Measurements from ENCODE around the gene IL7R.
"Not testable (repeated sequence)": the region's sequence is repeated elsewhere in the genome, so short reads cannot be mapped to it uniquely, and the experiment has no call there.

IL7R gene

DNA sequence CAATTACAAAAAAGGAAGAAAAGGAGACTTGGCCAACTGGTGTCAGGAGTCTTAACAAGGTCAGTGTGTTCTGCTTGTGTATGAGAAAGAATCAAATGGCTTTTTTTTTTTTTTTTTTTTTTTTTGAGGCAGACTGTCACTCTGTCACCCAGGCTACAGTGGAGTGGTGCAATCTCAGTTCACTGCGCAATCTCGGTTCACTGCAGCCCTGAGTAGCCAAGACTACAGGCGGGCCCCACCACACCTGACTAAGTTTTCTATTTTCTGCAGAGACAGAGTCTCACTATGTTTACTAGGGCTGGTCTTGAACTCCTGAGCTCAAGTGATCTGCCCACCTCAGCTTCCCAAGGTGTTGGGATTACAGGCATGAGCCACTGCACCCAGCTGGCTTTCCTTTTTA is 3.1 kb upstream of the IL7R start:
- H2BK15ac ChIP-seq (ENCODE audit: low read length), result no peak overlapping the region
- H2AK5ac ChIP-seq (ENCODE audit: low read depth, low read length), result no peak overlapping the region
- H3K23ac ChIP-seq (ENCODE audit: low read depth, low read length, poor library complexity), result no peak overlapping the region
- H3K4me1 ChIP-seq (ENCODE audit: control insufficient read depth in 2 of 2, insufficient read depth in 1 of 2, low read depth in 1 of 2, low read length in 2 of 2), result no peaks in the 10 kb centered on the region
- H3K36me3 ChIP-seq (replicated peaks in 1 of 2; ENCODE audit: control insufficient read depth in 2 of 2, insufficient read depth in 2 of 2, low read length in 2 of 2), result no peaks in the 10 kb centered on the region
- no peak overlapping the region for H3K18ac ChIP-seq (ENCODE audit: low read length)
- H3K9ac ChIP-seq (ENCODE audit: low read depth, low read length, poor library complexity), result no peak overlapping the region
- no peak for DNase-seq (ENCODE audit: low spot score)
- H3K27ac ChIP-seq (replicated peaks; ENCODE audit: low read length), result no peak overlapping the region
- H3K14ac ChIP-seq (ENCODE audit: low read length), result no peak overlapping the region
- no peaks in the 10 kb centered on the region for H3K9me3 ChIP-seq (replicated peaks in 1 of 2; ENCODE audit: control insufficient read depth in 2 of 2, insufficient read depth in 1 of 2, low read depth in 1 of 2, low read length in 2 of 2)
- H2AFZ ChIP-seq (ENCODE audit: low read length), result no peak overlapping the region
- H3K27me3 ChIP-seq (ENCODE audit: control insufficient read depth in 3 of 3, insufficient read depth in 3 of 3, low read depth in 1 of 3, low read length in 3 of 3), result peaks cover 0 to 18% (median 0%) of the 10 kb centered on the region in 3 experiments
- H2BK5ac ChIP-seq (ENCODE audit: low read length), result no peak overlapping the region
- no peak overlapping the region for H3K4ac ChIP-seq (ENCODE audit: low read length)
- no peaks in the 10 kb centered on the region for H3K79me1 ChIP-seq (ENCODE audit: low read depth, low read length)
- H3K4me2 ChIP-seq (ENCODE audit: insufficient read depth, low read length, poor library complexity, severe bottlenecking), result no peak overlapping the region
- H3K4me3 ChIP-seq (ENCODE audit: low read length in 2 of 2), result no peak overlapping the region
- no peak overlapping the region for H2BK12ac ChIP-seq (ENCODE audit: low read length)
- no peak overlapping the region for H4K91ac ChIP-seq (ENCODE audit: low read depth, low read length, poor library complexity)
- WGBS, 2 donors (ENCODE audit: extremely low coverage in 2 of 2, insufficient read length in 2 of 2, insufficient replicate concordance in 1 of 2), result no CpG with 5 or more reads among the region's 3 CpGs
- no peak overlapping the region for H4K8ac ChIP-seq (ENCODE audit: low read depth, low read length)
- no peak overlapping the region for H2BK120ac ChIP-seq (ENCODE audit: low read depth, low read length)

GRCh38 chr5:35854248-35854647 is 2.4 kb upstream of the IL7R start:
- H3K36me3 ChIP-seq (replicated peaks in 1 of 2; ENCODE audit: control insufficient read depth in 2 of 2, insufficient read depth in 2 of 2, low read length in 2 of 2), result no peaks in the 10 kb centered on the region
- no peak overlapping the region for H2BK120ac ChIP-seq (ENCODE audit: low read depth, low read length)
- H3K4me3 ChIP-seq (ENCODE audit: low read length in 2 of 2), result no peak overlapping the region
- H3K27me3 ChIP-seq (ENCODE audit: control insufficient read depth in 3 of 3, insufficient read depth in 3 of 3, low read depth in 1 of 3, low read length in 3 of 3), result peaks cover 0 to 18% (median 0%) of the 10 kb centered on the region in 3 experiments
- H4K91ac ChIP-seq (ENCODE audit: low read depth, low read length, poor library complexity), result no peak overlapping the region
- H2AK5ac ChIP-seq (ENCODE audit: low read depth, low read length), result no peak overlapping the region
- H3K14ac ChIP-seq (ENCODE audit: low read length), result no peak overlapping the region
- H2BK5ac ChIP-seq (ENCODE audit: low read length), result no peak overlapping the region
- H3K79me1 ChIP-seq (ENCODE audit: low read depth, low read length), result no peaks in the 10 kb centered on the region
- no peak overlapping the region for H2BK15ac ChIP-seq (ENCODE audit: low read length)
- H3K9ac ChIP-seq (ENCODE audit: low read depth, low read length, poor library complexity), result no peak overlapping the region
- H3K4me1 ChIP-seq (ENCODE audit: control insufficient read depth in 2 of 2, insufficient read depth in 1 of 2, low read depth in 1 of 2, low read length in 2 of 2), result peaks cover 0 to 2% of the 10 kb centered on the region in 2 donors
- no peaks in the 10 kb centered on the region for H3K9me3 ChIP-seq (replicated peaks in 1 of 2; ENCODE audit: control insufficient read depth in 2 of 2, insufficient read depth in 1 of 2, low read depth in 1 of 2, low read length in 2 of 2)
- no peak overlapping the region for H3K4me2 ChIP-seq (ENCODE audit: insufficient read depth, low read length, poor library complexity, severe bottlenecking)
- WGBS, 2 donors (ENCODE audit: extremely low coverage in 2 of 2, insufficient read length in 2 of 2, insufficient replicate concordance in 1 of 2), result no CpG with 5 or more reads among the region's 1 CpG
- no peak overlapping the region for H3K18ac ChIP-seq (ENCODE audit: low read length)
- no peak overlapping the region for H2BK12ac ChIP-seq (ENCODE audit: low read length)
- H2AFZ ChIP-seq (ENCODE audit: low read length), result no peak overlapping the region
- no peak for DNase-seq (ENCODE audit: low spot score)
- H3K23ac ChIP-seq (ENCODE audit: low read depth, low read length, poor library complexity), result no peak overlapping the region
- no peak overlapping the region for H4K8ac ChIP-seq (ENCODE audit: low read depth, low read length)
- no peak overlapping the region for H3K27ac ChIP-seq (replicated peaks; ENCODE audit: low read length)
- no peak overlapping the region for H3K4ac ChIP-seq (ENCODE audit: low read length)

DNA sequence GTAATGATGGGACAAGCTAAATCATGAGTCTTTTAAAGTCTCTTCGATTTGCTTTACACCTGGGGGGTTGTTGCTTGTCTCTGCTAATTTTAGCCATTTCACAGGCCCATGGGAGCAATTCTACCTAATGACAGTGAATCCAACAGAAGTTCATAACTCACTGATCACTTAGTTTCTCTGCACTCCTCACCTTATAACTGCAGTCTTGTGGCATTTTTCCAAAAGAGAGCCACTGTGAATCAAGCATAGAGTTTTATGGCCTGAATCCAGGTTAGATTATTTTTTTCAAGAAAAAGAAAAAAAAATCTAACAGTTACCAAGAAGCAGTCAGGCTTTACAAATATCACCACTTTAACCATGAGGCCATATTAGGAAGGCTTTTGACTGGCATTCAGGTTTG is 1.5 kb upstream of the IL7R start:
- DNase-seq (ENCODE audit: low spot score), result no peak
- H3K36me3 ChIP-seq (replicated peaks in 1 of 2; ENCODE audit: control insufficient read depth in 2 of 2, insufficient read depth in 2 of 2, low read length in 2 of 2), result no peaks in the 10 kb centered on the region
- no peak overlapping the region for H2BK5ac ChIP-seq (ENCODE audit: low read length)
- no peak overlapping the region for H2BK120ac ChIP-seq (ENCODE audit: low read depth, low read length)
- peaks cover 0 to 6% of the 10 kb centered on the region in 2 donors for H3K4me1 ChIP-seq (ENCODE audit: control insufficient read depth in 2 of 2, insufficient read depth in 1 of 2, low read depth in 1 of 2, low read length in 2 of 2)
- H3K14ac ChIP-seq (ENCODE audit: low read length), result no peak overlapping the region
- no peak overlapping the region for H3K9ac ChIP-seq (ENCODE audit: low read depth, low read length, poor library complexity)
- H4K8ac ChIP-seq (ENCODE audit: low read depth, low read length), result no peak overlapping the region
- H3K4me3 ChIP-seq (ENCODE audit: low read length in 2 of 2), result no peak overlapping the region
- H3K23ac ChIP-seq (ENCODE audit: low read depth, low read length, poor library complexity), result no peak overlapping the region
- H4K91ac ChIP-seq (ENCODE audit: low read depth, low read length, poor library complexity), result no peak overlapping the region
- no peak overlapping the region for H2BK12ac ChIP-seq (ENCODE audit: low read length)
- no peak overlapping the region for H3K18ac ChIP-seq (ENCODE audit: low read length)
- H2AK5ac ChIP-seq (ENCODE audit: low read depth, low read length), result no peak overlapping the region
- H3K79me1 ChIP-seq (ENCODE audit: low read depth, low read length), result no peaks in the 10 kb centered on the region
- no peak overlapping the region for H3K27ac ChIP-seq (replicated peaks; ENCODE audit: low read length)
- no peak overlapping the region for H2BK15ac ChIP-seq (ENCODE audit: low read length)
- H3K27me3 ChIP-seq (ENCODE audit: control insufficient read depth in 3 of 3, insufficient read depth in 3 of 3, low read depth in 1 of 3, low read length in 3 of 3), result peaks cover 0 to 18% (median 0%) of the 10 kb centered on the region in 3 experiments
- no peak overlapping the region for H3K4ac ChIP-seq (ENCODE audit: low read length)
- H2AFZ ChIP-seq (ENCODE audit: low read length), result no peak overlapping the region
- H3K4me2 ChIP-seq (ENCODE audit: insufficient read depth, low read length, poor library complexity, severe bottlenecking), result no peak overlapping the region
- WGBS, 2 donors (ENCODE audit: extremely low coverage in 2 of 2, insufficient read length in 2 of 2, insufficient replicate concordance in 1 of 2), result no CpG with 5 or more reads among the region's 1 CpG
- no peaks in the 10 kb centered on the region for H3K9me3 ChIP-seq (replicated peaks in 1 of 2; ENCODE audit: control insufficient read depth in 2 of 2, insufficient read depth in 1 of 2, low read depth in 1 of 2, low read length in 2 of 2)

DNA sequence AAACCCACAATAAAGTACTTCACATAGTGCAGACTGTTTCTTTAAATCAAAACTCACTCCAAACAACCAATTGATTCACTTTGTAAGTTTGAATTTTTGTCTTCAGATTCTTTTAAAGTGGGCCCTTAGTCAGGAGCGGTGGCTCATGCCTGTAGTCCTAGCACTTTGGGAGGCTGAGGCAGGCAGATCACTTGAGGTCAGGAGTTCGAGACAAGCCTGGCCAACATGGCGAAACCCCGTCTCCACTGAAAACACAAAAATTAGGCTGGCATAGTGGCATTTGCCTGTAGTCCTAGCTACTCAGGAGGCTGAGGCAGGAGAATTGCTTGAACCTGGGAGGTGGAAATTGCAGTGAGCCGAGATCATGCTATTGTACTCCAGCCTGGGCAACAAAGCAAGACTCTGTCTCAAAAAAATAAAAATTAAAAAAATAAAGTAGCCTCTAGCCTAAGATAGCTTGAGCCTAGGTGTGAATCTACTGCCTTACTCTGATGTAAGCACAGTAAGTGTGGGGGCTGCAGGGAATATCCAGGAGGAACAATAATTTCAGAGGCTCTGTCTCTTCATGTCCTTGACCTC is 416 bp upstream of the IL7R start:
- H2BK12ac ChIP-seq (ENCODE audit: low read length); H3K23ac ChIP-seq (ENCODE audit: low read depth, low read length, poor library complexity); H3K14ac ChIP-seq (ENCODE audit: low read length); H3K27ac ChIP-seq (replicated peaks; ENCODE audit: low read length); H2AK5ac ChIP-seq (ENCODE audit: low read depth, low read length); H3K4me2 ChIP-seq (ENCODE audit: insufficient read depth, low read length, poor library complexity, severe bottlenecking); H3K79me1 ChIP-seq (ENCODE audit: low read depth, low read length); H2BK120ac ChIP-seq (ENCODE audit: low read depth, low read length); H3K9ac ChIP-seq (ENCODE audit: low read depth, low read length, poor library complexity); H3K9me3 ChIP-seq (replicated peaks in 1 of 2; ENCODE audit: control insufficient read depth in 2 of 2, insufficient read depth in 1 of 2, low read depth in 1 of 2, low read length in 2 of 2); H3K4ac ChIP-seq (ENCODE audit: low read length); H2AFZ ChIP-seq (ENCODE audit: low read length); DNase-seq (ENCODE audit: low spot score); H4K91ac ChIP-seq (ENCODE audit: low read depth, low read length, poor library complexity); H2BK5ac ChIP-seq (ENCODE audit: low read length); H3K4me1 ChIP-seq (ENCODE audit: control insufficient read depth in 2 of 2, insufficient read depth in 1 of 2, low read depth in 1 of 2, low read length in 2 of 2); H2BK15ac ChIP-seq (ENCODE audit: low read length); H3K4me3 ChIP-seq (ENCODE audit: low read length in 2 of 2); H4K8ac ChIP-seq (ENCODE audit: low read depth, low read length); H3K18ac ChIP-seq (ENCODE audit: low read length); H3K36me3 ChIP-seq (replicated peaks in 1 of 2; ENCODE audit: control insufficient read depth in 2 of 2, insufficient read depth in 2 of 2, low read length in 2 of 2): not testable (repeated sequence)
- peaks cover 0 to 24% (median 0%) of the 10 kb centered on the region in 3 experiments for H3K27me3 ChIP-seq (ENCODE audit: control insufficient read depth in 3 of 3, insufficient read depth in 3 of 3, low read depth in 1 of 3, low read length in 3 of 3)
- no CpG with 5 or more reads among the region's 5 CpGs for WGBS, 2 donors (ENCODE audit: extremely low coverage in 2 of 2, insufficient read length in 2 of 2, insufficient replicate concordance in 1 of 2)

Data from neuronal stem cell (in vitro differentiated cells).